ENCODE data around the gene ERCC4. TPM values are rescaled to one million over a fixed set of nuclear protein-coding genes. Genes with fewer than 3 reads are reported as not detected.
A peak's percentile ranks its signal among the peaks of the same experiment; 100 is the strongest.
"Not testable (repeated sequence)": the region's sequence is repeated elsewhere in the genome, so short reads cannot be mapped to it uniquely, and the experiment has no call there.

The ERCC4 gene
- total RNA-seq, 1 donor from 2014 or later: 14.3 TPM

- no peaks in the 10 kb centered on the region for H3K36me3 Mint-ChIP-seq (ENCODE audit: low read depth, unreplicated experiment)
- no peak overlapping the region for H3K27ac Mint-ChIP-seq (ENCODE audit: unreplicated experiment)
- H3K4me1 Mint-ChIP-seq (ENCODE audit: unreplicated experiment): no peaks in the 10 kb centered on the region
- peaks cover 5% of the 10 kb centered on the region for H3K27me3 Mint-ChIP-seq (ENCODE audit: unreplicated experiment)
- DNase-seq (ENCODE audit: low spot score): no peak
- H3K9me3 Mint-ChIP-seq (ENCODE audit: unreplicated experiment): peaks cover 4% of the 10 kb centered on the region
- TF ChIP-seq, protein P1, sequence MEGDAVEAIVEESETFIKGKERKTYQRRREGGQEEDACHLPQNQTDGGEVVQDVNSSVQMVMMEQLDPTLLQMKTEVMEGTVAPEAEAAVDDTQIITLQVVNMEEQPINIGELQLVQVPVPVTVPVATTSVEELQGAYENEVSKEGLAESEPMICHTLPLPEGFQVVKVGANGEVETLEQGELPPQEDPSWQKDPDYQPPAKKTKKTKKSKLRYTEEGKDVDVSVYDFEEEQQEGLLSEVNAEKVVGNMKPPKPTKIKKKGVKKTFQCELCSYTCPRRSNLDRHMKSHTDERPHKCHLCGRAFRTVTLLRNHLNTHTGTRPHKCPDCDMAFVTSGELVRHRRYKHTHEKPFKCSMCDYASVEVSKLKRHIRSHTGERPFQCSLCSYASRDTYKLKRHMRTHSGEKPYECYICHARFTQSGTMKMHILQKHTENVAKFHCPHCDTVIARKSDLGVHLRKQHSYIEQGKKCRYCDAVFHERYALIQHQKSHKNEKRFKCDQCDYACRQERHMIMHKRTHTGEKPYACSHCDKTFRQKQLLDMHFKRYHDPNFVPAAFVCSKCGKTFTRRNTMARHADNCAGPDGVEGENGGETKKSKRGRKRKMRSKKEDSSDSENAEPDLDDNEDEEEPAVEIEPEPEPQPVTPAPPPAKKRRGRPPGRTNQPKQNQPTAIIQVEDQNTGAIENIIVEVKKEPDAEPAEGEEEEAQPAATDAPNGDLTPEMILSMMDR (IDR thresholded peaks at IDR 0.05; ENCODE audit: unreplicated experiment): no peak
- no peak overlapping the region for H3K4me3 Mint-ChIP-seq (ENCODE audit: unreplicated experiment)
Observed at GRCh38 chr16:13904179-13904691, 15.7 kb upstream of the ERCC4 start.

DNA sequence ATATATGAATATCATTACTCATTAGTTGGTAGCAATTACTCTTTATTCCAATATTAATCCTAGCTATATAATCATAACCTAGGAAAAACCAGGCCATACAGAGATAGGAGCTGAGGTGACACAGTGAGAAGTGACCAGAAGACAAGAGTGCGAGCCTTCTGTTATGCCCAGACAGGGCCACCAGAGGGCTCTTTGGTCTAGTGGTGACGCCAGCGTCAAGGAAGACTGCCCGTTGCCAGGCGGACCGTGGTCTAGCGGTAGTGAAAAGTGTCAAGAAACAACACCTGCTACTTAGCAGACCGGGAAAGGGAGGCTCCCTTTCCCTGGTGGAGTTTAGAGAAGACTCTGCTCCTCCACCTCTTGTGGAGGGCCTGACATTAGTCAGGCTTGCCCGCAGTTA is 15.1 kb upstream of the ERCC4 start:
- not testable (repeated sequence) for H3K27me3 Mint-ChIP-seq (ENCODE audit: unreplicated experiment); H3K9me3 Mint-ChIP-seq (ENCODE audit: unreplicated experiment); H3K4me3 Mint-ChIP-seq (ENCODE audit: unreplicated experiment); H3K4me1 Mint-ChIP-seq (ENCODE audit: unreplicated experiment); H3K36me3 Mint-ChIP-seq (ENCODE audit: low read depth, unreplicated experiment); H3K27ac Mint-ChIP-seq (ENCODE audit: unreplicated experiment)
- peak; percentile 41 for DNase-seq (ENCODE audit: low spot score)
- TF ChIP-seq, protein P1 (IDR thresholded peaks at IDR 0.05; ENCODE audit: unreplicated experiment): peak; percentile 37

- Mint-ChIP-seq H3K4me3 (ENCODE audit: unreplicated experiment) (no peak overlapping the region), H3K9me3 (ENCODE audit: unreplicated experiment) (no peaks in the 10 kb centered on the region), H3K36me3 (ENCODE audit: low read depth, unreplicated experiment) (no peaks in the 10 kb centered on the region), H3K27ac (ENCODE audit: unreplicated experiment) (no peak overlapping the region), H3K27me3 (ENCODE audit: unreplicated experiment) (peaks cover 5% of the 10 kb centered on the region), H3K4me1 (ENCODE audit: unreplicated experiment) (no peaks in the 10 kb centered on the region)
- DNase-seq (ENCODE audit: low spot score): no peak
- TF ChIP-seq, protein P1 (IDR thresholded peaks at IDR 0.05; ENCODE audit: unreplicated experiment): no peak
Observed at GRCh38 chr16:13906168-13907089, 13.5 kb upstream of the ERCC4 start.

DNA sequence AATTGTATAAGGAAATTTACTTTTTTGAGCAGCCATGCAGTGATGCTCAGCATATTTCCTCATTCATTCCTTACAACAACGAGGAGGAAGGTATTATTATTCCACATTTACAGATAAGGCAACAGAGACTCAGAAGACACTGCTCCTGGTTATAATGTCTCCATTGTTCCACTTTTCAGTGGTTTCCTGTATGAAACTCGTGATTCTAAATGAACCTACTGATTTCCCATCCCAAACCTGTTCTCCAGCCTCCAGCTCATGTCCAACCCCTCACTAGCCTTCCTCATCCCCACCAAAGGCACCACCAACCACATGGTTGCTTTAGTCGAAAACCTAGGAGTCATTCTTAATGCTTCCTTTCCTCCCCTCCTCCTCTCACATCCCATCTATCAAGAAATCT is 12.5 kb upstream of the ERCC4 start:
- no peak for DNase-seq (ENCODE audit: low spot score)
- H3K27me3 Mint-ChIP-seq (ENCODE audit: unreplicated experiment): peaks cover 3% of the 10 kb centered on the region
- H3K9me3 Mint-ChIP-seq (ENCODE audit: unreplicated experiment): no peaks in the 10 kb centered on the region
- H3K4me1 Mint-ChIP-seq (ENCODE audit: unreplicated experiment): no peaks in the 10 kb centered on the region
- TF ChIP-seq, protein P1 (IDR thresholded peaks at IDR 0.05; ENCODE audit: unreplicated experiment): no peak
- H3K4me3 Mint-ChIP-seq (ENCODE audit: unreplicated experiment): no peak overlapping the region
- H3K36me3 Mint-ChIP-seq (ENCODE audit: low read depth, unreplicated experiment): no peaks in the 10 kb centered on the region
- no peak overlapping the region for H3K27ac Mint-ChIP-seq (ENCODE audit: unreplicated experiment)

DNA sequence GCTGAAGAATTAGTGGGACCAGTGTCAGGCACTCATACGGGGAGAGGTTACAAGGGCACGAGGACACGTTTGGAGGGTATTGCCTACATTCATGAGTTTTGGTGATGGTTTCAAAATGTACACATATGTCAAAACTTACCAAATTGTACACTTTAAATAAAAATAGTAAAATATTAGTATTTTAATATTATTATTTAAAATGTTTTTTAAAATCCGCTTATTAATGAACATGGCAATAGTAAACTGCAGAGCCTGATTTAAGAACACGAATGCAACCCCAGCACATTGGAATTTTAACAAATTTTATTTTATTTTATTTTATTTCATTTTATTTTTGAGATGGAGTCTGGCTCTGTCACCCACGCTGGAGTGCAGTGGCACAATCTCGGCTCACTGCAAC is 10.9 kb upstream of the ERCC4 start:
- Mint-ChIP-seq H3K4me1 (ENCODE audit: unreplicated experiment) (no peaks in the 10 kb centered on the region), H3K27me3 (ENCODE audit: unreplicated experiment) (peaks cover 3% of the 10 kb centered on the region), H3K4me3 (ENCODE audit: unreplicated experiment) (no peak overlapping the region), H3K36me3 (ENCODE audit: low read depth, unreplicated experiment) (no peaks in the 10 kb centered on the region), H3K27ac (ENCODE audit: unreplicated experiment) (no peak overlapping the region), H3K9me3 (ENCODE audit: unreplicated experiment) (no peaks in the 10 kb centered on the region)
- TF ChIP-seq, protein P1 (IDR thresholded peaks at IDR 0.05; ENCODE audit: unreplicated experiment): no peak
- no peak for DNase-seq (ENCODE audit: low spot score)
